Stimulated activated CD4-positive, alpha-beta T cell treated with anti-CD3 and anti-CD28 coated beads, Interleukin-4, amount 100 ng/mL, for 4 hours (primary cell): ENCODE results near the gene DNAJC15.
"Not testable (repeated sequence)": the region's sequence is repeated elsewhere in the genome, so short reads cannot be mapped to it uniquely, and the experiment has no call there.

Experiments
- DNase-seq, 2 experiments: peaks; one replicate each; pipeline ENCODE4 v3.0.0-alpha.2; 2020

The DNAJC15 gene

DNA sequence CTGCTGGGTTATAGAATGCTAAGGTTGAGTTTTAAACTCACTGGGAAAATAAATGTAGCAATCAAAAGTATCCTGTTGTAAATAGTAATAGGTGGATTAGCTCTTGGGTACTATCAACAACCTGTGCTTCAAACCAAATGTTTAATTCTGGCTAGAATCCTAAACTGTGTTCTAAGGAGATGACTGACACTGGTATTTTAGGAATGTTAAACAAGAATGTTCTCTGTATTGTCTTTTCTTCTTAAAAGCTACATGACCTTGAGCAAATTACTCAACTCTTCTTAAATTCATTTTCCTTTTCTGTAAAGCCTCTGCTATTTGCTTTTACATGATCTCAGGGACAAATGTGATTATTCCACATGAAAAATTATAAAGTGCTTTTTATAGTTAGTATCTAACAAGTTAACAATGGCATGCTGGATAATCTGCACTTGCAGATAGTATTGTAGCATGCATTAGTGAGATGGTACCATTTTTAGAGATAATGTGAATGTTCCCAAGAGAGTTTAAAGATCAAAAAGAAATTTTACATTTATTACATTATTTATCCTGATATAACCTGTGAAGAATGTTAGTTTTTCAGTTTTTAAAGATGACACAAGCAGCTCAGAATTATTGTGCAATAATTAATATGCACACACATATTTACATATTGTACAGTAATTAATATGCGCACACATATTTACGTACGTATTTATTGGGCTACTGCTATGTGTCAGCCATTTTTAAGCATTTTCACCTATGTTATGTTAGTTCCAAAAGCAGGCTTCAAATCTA, 17.7 kb upstream of the DNAJC15 start:
- no peak for DNase-seq

GRCh38 chr13:43006893-43007631, 16.3 kb upstream of the DNAJC15 start:
- DNase-seq, result no peak

DNA sequence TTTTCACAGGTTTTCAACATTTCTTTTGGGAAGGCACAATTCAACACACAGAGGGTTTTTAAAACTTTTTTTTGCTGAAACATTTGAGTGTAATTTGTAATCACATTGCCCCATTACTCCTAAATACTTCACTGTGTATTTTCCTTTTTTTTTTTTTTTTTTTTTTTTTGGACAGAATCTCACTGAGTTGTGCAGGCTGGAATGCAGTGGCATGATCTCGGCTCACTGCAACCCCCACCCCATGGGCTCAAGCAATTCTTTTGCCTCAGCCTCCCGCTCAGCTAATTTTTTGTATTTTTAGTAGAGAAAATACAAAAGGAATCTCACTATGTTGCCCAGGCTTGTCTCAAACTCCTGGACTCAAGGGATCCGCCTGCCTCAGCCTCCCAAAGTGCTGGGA, 14.8 kb upstream of the DNAJC15 start:
- DNase-seq, result no peak

DNA sequence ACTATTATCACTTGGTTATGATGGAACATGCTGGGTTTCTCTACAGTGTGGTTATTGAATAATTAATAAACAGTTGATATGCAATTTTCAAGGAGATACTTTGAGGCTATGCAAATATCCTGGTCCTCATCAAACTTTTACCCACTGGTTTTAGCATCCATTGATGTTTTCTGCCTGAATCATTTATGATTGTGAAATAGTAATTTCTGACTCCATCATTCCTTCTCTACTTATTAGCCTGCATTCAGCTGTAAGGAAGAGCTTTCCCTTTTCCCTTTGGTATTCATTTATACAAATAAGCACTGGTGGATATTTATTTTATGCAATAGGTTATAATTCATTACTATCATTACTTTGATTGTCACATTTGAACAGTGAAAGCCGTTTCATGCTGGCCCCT, 13.9 kb upstream of the DNAJC15 start:
- no peak for DNase-seq

- DNase-seq, result no peak
Observed at GRCh38 chr13:43014162-43014561, 9.2 kb upstream of the DNAJC15 start.

- DNase-seq, result no peak
Observed at GRCh38 chr13:43016226-43016625, 7.2 kb upstream of the DNAJC15 start.

DNA sequence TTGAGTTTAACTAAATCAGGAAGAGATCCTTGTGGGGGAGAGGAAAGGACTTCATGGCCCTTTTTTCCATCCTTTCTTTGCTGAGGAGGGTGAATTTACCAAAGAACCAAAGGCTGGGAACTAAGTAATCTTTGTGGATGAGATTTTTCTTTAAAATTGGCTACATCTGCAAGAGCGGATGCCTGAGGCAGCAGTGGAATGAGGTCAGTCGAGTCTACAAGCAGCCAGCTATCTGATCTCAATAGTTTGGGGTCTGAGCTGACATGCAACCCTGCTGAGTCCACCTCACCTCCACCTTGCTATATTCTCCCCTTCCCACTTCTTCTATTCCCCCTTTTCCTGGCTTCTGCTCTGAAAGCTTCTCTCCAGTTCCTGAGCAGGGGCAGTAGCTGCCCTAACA, 3.6 kb upstream of the DNAJC15 start:
- no peak for DNase-seq

GRCh38 chr13:43020794-43021193, 2.6 kb upstream of the DNAJC15 start:
- DNase-seq, result no peak

- no peak for DNase-seq
Observed at GRCh38 chr13:43021926-43022670, 1.3 kb upstream of the DNAJC15 start.

DNA sequence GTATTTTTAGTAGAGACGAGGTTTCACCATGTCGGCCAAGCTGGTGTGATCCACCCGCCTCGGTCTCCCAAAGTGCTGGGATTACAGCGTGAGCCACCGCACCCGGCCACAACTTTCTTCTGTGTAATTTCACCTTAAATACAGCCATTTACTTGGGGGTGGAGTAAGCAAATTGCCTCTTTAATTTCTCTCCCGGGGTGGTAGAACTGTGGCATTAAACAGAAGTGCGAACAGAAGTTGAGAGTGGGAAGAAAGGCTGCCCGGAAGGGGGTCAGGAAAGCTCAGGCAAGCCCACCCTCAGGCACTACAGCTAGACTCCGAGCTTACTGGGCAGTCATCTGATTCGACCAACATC, 475 bp upstream of the DNAJC15 start:
- DNase-seq, result no peak

DNA sequence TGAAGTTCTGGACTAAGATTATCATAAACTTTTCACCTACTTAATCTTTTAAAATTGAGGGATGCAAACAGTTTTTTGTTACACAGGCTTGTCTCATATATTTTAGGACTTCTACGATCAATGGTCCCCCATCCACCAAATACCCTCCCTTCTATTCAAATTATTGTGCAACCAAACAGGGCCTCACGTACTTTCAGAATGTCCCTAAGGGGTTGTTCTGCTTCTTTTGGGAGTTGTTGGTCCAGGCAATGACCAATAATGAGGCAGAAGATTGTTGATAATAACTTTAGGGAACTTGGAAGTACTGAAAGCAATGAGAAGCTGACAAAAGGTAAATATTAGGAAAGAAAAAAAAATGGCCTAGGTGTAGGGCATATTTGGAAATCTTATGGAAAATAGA, 2.9 kb downstream of the DNAJC15 start:
- DNase-seq, result no peak

- DNase-seq, result no peak
Observed at GRCh38 chr13:43030548-43030947, 7.2 kb downstream of the DNAJC15 start.

DNA sequence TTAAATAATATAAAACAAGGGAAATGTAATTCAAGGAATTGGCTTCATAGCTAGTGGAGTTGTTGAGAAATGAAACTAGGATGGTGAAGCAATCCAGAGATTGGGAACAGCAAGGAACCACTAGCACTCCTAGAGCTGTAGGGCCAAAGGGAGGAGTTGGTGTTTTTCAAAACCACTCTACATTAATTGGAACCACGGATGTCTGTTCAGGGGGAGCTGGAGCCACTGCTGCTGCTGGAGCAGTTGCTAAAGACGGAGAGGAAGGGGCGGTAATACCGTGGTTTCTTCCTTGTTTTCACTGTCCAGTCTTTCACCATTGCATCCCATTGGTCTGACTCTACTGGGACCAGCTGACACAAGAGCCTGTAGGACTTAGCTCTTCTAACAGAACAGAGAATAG, 8.5 kb downstream of the DNAJC15 start:
- DNase-seq, result no peak

DNA sequence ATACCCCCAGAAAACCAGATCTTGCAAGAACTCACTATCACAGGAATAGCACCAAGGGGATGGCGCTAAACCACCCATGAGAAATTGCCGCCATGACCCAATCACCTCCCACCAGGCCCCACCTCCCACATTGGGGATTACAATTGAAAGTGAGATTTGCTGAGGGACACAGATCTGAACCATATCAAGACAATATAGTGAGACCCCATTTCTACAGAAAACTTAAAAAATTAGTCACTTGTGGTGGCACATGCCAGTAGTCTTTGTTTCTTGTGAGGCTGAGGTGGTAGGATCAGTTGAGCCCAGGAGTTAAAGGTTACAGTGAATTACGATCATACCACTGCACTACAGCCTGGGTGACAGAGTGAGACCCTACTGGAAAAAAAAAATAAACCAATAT, 9.7 kb downstream of the DNAJC15 start:
- DNase-seq, result no peak

GRCh38 chr13:43036351-43037250, 13.2 kb downstream of the DNAJC15 start:
- DNase-seq, result no peak

DNA sequence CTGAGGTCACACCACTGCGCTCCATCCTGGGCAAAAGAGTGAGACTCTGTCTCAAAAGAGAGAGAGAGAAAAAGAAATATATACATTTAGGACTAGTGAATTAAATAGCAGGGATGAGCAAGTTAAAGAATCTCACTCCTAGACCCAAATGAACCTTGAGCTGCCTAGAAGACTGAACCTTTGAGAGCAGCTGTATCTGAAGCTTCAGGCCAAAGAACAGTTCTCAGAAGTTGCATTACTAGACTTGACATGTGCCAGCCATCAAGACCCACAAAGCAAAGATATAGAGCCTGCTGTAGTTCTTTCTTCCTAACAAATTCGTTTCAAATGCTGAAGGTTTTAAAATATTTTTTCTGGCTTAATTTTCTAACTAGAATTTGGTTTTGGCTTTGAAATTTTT, 16.6 kb downstream of the DNAJC15 start:
- no peak for DNase-seq

- DNase-seq, result not testable (repeated sequence)
Observed at GRCh38 chr13:43040581-43041368, 17.4 kb downstream of the DNAJC15 start.

DNA sequence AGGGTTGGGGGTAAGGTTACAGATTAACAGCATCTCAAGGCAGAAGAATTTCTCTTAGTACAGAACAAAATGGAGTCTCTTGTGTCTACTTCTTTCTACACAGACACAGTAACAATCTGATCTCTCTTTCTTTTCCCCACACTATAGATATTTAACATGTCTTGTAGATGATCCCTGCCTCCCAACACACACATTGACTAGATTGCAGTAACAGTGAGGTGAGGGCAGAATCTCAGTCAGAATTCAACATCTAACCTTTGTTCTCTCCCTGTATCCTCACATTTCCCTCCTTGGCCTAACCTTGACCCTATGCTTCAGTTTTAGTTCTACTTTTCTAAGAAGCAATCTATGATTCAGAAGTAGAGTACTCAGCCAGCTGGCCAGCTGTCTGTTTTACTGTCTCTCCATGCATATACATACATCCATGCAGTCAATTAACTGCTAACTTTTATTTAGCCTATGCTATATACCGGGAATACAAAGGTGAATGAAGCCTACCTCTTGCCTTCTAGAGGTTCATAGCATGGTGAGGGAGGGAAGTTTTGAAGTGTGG, 18.1 kb downstream of the DNAJC15 start:
- DNase-seq, result no peak

DNA sequence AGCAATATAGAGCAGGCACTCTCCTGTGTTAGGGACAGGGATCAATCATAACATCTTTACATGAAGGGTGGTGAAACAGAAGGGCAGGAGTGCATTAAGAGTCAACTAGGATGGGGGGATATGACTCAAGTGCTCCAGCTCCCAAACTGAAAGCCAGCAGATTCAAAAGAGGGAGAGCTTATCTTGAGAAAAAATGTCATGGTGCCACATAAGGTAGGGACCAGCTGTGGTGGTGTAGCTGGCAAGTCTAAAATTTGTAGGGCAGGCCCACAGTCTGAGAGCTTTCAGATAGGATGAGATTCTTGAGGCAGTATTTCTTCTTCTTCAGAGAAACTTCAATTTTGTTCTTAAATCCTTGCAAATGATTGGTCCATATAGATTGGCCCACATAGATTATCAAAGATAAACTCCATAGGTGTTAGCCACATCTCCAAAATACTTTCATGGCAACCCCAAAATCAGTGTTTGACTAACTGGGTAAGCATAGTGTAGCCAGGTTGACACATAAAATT, 19.1 kb downstream of the DNAJC15 start:
- no peak for DNase-seq

DNA sequence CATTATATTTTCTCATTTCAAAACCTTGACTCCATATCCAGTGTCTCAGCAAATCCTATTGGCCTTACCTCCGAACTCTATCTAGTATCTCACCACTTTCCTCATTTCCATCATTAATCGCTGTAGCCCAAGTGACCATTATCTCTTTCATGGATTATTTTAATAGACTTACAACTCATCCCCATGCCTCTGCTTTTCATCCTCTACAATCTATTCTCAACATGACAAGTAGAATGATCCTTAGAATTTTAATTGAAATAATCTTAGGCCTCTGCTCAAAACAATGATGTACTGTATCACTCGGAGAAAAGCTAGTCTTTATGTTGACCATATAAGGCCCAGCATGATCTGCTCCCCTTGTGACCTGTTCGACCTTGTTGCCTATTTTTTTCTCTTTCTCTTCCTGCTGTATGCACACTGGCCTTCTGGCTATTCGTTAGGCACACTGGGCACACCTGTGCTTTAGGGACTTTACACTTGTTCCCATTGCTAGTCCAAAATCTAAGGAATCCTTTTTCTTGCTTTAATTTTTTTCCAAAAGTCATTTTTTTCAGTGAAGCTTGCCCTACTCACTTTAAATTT, 21.4 kb downstream of the DNAJC15 start:
- no peak for DNase-seq

GRCh38 chr13:43045302-43045773, 22.0 kb downstream of the DNAJC15 start:
- not testable (repeated sequence) for DNase-seq
